Fibroblast of the aortic adventitia (primary cell): Measurements from ENCODE around the gene TMEM17. TPM values are rescaled to one million over a fixed set of nuclear protein-coding genes. Genes with fewer than 3 reads are reported as not detected.

ENCODE experiments used
- DNase-seq: peaks from one replicate; pipeline ENCODE4 v3.0.0-alpha.2; 2010; ENCODE audit warnings: low read depth
- H3K4me3 ChIP-seq: 2 replicates; pipeline ENCODE4 v1.5.1; 2011; ENCODE audit warnings: low read depth, mild to moderate bottlenecking, control low read depth, low read length, moderate library complexity
- total RNA-seq: library from RNA; depleted of rRNA; stranded (reverse); fragments of >200 nt; gene quantifications from 2 replicates; pipeline ENCODE4 v1.2.3, GENCODE V29; 2012; ENCODE audit warnings: low replicate concordance
- TF ChIP-seq, protein P1 (sequence below): IDR thresholded peaks from 2 replicates; pipeline ENCODE4 v1.5.1; 2011; ENCODE audit warnings: mild to moderate bottlenecking, low read length, control low read depth, inconsistent platforms; ENCODE audit not compliant: insufficient read depth

TMEM17 gene
- total RNA-seq, 1 donor: 4.4 TPM

DNA sequence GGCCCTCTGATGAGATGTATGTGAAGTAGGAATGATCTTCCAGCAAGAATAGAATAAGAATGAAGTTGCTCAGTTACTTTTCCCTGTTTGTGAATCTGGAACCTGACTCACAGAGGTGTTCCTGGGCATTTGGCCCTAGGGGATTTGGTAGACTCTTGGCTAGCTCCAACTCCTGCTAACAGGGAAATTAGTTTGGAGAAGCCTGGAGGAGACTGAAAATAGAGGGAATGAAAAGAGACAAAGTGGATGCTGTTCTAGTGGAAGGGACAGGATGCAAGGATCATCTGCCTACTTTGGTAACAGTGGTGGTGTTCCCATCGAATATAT lies 19.6 kb downstream of the TMEM17 start:
- no peak for DNase-seq
- H3K4me3 ChIP-seq: no peak overlapping the region
- TF ChIP-seq, protein P1, sequence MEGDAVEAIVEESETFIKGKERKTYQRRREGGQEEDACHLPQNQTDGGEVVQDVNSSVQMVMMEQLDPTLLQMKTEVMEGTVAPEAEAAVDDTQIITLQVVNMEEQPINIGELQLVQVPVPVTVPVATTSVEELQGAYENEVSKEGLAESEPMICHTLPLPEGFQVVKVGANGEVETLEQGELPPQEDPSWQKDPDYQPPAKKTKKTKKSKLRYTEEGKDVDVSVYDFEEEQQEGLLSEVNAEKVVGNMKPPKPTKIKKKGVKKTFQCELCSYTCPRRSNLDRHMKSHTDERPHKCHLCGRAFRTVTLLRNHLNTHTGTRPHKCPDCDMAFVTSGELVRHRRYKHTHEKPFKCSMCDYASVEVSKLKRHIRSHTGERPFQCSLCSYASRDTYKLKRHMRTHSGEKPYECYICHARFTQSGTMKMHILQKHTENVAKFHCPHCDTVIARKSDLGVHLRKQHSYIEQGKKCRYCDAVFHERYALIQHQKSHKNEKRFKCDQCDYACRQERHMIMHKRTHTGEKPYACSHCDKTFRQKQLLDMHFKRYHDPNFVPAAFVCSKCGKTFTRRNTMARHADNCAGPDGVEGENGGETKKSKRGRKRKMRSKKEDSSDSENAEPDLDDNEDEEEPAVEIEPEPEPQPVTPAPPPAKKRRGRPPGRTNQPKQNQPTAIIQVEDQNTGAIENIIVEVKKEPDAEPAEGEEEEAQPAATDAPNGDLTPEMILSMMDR: no peak

DNA sequence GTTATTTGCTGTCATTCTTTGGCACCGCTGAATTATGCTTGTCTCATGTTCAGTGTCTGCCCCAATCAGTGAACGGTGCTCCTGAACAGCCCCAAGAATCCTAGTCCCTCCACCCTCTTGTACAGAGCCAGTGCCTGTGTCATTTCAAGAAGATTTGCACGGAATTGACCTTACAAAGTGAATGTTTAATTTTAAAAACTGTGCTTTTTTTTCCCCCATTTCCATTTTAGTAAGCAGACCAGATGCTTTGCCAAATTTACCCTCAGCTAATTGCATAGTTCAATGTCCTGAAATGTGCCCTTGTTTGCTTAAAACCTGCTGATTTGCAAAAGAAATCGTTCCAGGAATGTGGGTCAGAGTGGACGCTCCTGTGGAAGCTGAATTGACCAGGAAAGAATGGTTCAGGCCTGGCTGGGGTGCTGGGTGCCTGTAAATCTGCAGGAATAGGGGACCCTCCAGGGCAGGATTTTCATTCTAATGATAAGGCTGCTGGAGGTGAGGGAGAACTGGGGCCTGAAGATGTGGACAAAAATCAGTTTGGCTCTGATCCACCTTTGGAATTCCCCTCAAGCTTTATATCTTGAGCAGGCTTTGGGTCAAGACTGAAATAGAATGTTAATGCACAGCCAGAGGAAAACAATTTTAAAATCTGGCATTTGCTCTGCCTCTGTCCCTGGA lies 20.1 kb downstream of the TMEM17 start:
- DNase-seq: peak; percentile 87

DNA sequence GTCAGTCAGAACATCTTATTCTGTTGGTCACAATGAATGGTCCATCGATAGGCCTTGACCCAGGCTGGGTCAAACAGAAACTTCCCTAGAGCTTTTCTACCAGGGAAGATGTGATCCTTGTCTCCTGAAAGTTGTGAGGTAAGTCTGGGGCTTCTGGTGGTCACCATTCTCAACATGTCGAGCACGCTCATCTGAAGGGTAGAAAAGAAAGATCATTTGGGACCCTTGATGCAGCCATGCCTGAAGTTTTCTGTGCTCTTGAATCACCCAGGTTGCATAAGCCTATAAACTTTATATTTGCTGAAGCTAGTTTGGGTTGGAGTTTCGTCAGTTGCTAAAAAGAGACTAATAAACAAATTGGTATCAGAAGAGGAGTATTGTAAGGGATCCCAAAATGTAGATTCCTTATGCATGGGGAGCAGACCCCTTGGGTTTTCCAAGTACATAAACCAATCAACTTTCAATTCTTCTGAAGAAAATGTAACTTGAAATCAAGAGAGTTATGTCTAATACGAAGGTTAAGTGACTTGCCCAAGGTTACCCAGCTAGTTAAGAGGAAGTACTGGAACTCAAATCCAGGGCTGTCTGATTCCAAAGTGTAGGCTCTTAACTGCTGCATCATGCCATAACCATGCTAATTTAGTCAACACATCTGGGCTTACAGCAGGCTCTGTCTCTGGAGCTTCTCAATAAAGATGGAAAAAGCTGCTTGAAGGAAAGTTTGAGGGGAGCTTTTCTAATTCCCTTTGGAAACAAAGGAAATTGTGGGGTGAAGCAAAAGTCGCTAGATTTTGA lies 23.2 kb downstream of the TMEM17 start:
- TF ChIP-seq, protein P1: no peak
- no peak overlapping the region for H3K4me3 ChIP-seq
- DNase-seq: no peak

More for the DNA sequence above, 20.1 kb downstream of the TMEM17 start:
- TF ChIP-seq, protein P1: no peak
- H3K4me3 ChIP-seq: no peak overlapping the region

DNA sequence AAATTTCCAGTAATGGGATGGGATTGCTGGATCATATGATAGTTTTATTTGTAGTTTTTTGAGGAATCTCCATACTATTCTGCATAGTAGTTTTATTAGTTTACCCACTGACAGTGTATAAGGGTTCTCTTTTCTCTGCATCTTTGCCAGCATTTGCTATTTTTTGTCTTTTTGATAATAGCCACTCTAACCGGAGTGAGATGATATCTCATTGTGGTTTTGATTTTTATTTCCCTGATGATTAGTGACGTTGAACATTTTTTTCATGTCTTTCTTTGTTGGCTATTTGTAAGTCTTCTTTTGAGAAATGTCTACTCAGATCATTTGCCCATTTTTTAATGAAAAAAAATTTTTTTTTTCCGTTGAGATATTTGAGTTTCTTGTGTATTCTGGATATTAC lies 26.1 kb downstream of the TMEM17 start:
- no peak overlapping the region for H3K4me3 ChIP-seq
- TF ChIP-seq, protein P1: no peak
- no peak for DNase-seq

DNA sequence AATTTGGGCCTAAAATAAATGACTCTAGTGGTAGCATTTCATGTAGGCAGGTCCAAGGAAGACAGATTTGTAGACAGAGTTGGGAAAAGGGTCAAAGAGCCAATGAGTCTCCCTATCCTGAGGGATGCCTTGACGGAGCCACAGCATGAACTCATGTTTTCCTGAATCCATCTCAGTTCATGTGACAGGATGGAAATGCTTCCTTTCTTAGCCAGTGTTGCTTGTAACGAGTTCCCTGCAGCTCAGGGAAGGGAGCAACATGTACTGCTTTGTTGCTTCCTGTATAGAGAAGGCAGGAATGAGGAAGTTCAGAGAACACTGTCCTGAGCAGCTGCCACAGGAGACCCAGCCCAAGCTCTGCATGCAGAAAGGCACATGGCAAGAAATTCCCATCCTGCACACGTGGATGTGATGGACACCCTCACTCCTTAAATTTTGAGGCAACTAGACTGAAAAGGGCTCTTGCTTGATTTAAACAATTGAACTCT lies 27.9 kb downstream of the TMEM17 start:
- no peak overlapping the region for H3K4me3 ChIP-seq
- peak; percentile 47 for DNase-seq
- TF ChIP-seq, protein P1: no peak

DNA sequence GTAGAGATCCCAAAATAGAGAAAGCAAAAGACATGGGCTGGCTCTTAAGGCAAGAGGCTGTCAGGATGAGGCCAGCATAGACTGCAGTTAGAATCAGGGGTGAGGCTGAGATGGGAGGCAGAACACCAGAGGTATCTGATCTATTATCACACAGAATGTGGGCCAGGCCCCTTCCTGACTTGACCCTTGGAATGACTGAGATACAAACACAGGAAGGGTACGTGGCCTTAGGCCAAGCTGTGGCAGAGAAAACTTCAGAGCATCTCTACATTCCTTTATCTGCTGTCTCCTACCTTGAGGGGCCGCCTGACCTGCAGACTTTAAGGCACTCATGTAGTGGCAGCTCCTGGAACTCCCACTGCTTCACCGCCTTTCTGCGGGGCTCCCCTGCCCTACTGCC lies 28.4 kb downstream of the TMEM17 start:
- no peak for DNase-seq
- H3K4me3 ChIP-seq: no peak overlapping the region

More for the DNA sequence above, 28.4 kb downstream of the TMEM17 start:
- TF ChIP-seq, protein P1: no peak
